IPS-15b (cell line): ENCODE measurements around the gene NEDD4.

ENCODE experiments used
- H3K27me3 ChIP-seq: one replicate; pipeline ENCODE4 v1.6.1; 2013; ENCODE audit warnings: low read length; ENCODE audit not compliant: control insufficient read depth, insufficient read depth
- H3K36me3 ChIP-seq: one replicate; pipeline ENCODE4 v1.6.1; 2013; ENCODE audit warnings: low read length; ENCODE audit not compliant: control insufficient read depth, insufficient read depth
- H3K4me1 ChIP-seq: one replicate; pipeline ENCODE4 v1.6.1; 2013; ENCODE audit warnings: mild to moderate bottlenecking, low read length; ENCODE audit not compliant: control insufficient read depth, insufficient read depth
- H3K4me3 ChIP-seq: one replicate; pipeline ENCODE4 v1.5.1; 2013; ENCODE audit warnings: low read depth, low read length
- H3K9ac ChIP-seq: one replicate; pipeline ENCODE4 v1.6.1; 2013; ENCODE audit warnings: low read depth, mild to moderate bottlenecking, low read length
- H3K9me3 ChIP-seq: one replicate; pipeline ENCODE4 v1.6.1; 2013; ENCODE audit warnings: mild to moderate bottlenecking, low read length; ENCODE audit not compliant: control insufficient read depth, insufficient read depth

NEDD4 gene

GRCh38 chr15:55780292-55780691 lies 213.1 kb downstream of the NEDD4 start:
- H3K27me3 ChIP-seq: peaks cover 3% of the 10 kb centered on the region
- no peak overlapping the region for H3K9ac ChIP-seq
- H3K36me3 ChIP-seq: no peaks in the 10 kb centered on the region
- no peak overlapping the region for H3K4me3 ChIP-seq
- no peaks in the 10 kb centered on the region for H3K9me3 ChIP-seq
- no peaks in the 10 kb centered on the region for H3K4me1 ChIP-seq

DNA sequence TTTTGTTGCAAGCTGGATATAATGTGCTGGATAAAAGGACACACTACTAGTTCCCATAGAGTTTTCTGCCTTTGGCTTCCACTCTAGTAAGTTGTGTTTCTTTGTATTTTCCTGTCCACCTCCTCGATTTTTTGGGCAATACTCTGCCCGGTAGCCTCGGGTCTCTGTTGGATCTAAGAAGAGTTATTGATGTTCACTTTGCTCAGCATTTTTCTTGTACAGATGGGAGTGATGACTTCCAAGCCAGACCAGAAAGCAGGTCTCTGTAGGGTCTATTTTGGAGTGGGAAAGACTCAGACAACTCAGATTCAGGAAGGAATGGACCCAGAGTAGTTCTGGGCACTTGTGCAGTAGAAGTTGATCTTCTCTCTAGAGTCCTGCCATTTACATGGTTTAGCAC lies 214.5 kb downstream of the NEDD4 start:
- Histone ChIP-seq H3K4me1 (no peaks in the 10 kb centered on the region), H3K27me3 (peaks cover 3% of the 10 kb centered on the region)

More for the DNA sequence above, 214.5 kb downstream of the NEDD4 start:
- Histone ChIP-seq H3K9me3 (no peaks in the 10 kb centered on the region), H3K9ac (no peak overlapping the region), H3K4me3 (no peak overlapping the region), H3K36me3 (no peaks in the 10 kb centered on the region)
